HS-5 (cell line): ENCODE measurements around the gene AP4S1.
A peak's percentile ranks its signal among the peaks of the same experiment; 100 is the strongest.
"Not testable (repeated sequence)": the region's sequence is repeated elsewhere in the genome, so short reads cannot be mapped to it uniquely, and the experiment has no call there.

ENCODE experiments used
- DNase-seq: peaks from one replicate; pipeline ENCODE4 v3.0.0-alpha.2; 2012; ENCODE audit warnings: low read depth

Gene AP4S1

DNA sequence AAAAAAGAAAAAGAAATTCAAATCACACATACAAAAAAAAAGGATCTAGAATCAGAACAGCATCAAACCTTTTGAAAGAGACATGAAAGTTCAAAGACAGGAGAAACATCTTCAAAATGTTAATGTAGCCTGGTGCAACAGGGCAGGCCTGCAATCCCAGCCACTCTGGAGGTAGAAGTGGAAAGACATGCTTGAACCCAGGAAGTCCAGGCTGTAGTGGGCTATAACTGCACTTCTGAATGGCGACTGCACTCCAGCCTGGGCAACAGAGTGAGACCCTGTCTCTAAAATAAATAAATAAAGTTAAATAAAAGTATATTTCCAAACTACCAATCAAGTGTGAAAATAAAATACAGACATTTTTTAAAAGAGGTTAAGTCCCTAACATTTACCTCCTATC lies 18.7 kb upstream of the AP4S1 start:
- DNase-seq: no peak

GRCh38 chr14:31009836-31010574 lies 15.4 kb upstream of the AP4S1 start:
- no peak for DNase-seq

DNA sequence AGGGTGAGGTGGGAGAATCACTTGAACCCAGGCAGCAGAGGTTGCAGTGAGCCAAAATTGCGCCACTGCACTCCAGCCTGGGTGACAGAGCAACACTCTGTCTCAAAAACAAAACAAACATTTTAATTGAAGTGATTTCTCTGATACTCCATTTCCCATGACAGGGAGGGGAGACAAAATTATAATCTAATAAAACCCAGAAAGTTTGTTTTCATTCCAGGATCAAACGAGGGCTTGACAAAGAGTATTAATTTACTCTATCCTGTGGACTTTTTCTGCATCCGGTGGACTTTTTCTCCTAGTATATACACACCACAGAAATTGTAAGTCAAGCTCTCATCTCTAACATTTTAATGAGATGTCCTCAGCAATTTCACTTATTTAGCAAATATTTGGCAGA lies 14.5 kb upstream of the AP4S1 start:
- no peak for DNase-seq

DNA sequence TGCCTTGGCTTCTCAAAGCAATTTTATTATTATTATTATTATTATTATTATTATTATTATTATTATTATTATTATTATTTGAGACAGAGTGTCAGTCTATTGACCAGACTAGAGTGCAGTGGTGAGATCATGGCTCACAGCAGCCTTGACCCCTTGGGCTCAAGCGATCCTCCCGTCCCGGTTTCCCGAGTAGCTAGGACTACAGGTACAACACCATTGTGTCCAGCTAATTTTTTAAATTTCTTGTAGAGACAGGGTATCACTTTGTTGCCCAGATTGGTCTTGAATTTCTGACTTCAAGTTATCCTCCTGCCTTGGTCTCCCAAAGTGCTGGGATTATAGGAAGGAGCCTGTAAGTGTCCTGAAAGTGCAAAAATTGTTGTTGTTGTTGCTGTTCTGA lies 11.6 kb upstream of the AP4S1 start:
- no peak for DNase-seq

DNA sequence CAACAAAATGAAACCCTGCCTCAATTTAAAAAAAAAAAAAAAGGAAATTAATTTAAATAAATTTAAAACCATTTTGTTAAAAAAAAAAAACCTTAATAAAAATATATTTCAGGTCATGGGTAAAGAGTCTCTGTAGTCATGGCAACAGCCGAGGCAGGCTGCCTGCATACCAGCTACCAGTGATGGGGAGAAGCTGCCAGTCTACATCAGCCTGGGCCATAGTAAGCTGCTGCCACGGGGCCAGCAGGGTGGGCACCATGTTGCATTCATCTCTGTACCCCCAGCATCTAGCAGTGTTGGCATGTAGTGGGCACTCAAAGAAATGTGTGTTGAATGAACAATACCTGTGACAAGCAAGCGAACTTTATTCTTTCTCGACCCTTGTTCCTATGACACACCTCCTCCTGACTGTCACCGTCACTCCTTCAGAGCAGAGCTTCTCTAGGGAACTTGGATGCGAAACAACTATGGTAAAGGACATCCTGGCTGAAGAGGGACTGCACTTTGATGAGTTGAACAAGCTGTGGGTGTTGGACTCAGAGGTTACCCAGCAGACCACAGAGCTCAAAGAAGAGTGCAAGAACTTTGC lies 7.3 kb upstream of the AP4S1 start:
- no peak for DNase-seq

GRCh38 chr14:31020834-31021575 lies 4.4 kb upstream of the AP4S1 start:
- no peak for DNase-seq

- no peak for DNase-seq
Observed at GRCh38 chr14:31021576-31021949, 3.9 kb upstream of the AP4S1 start.

GRCh38 chr14:31022386-31022785 lies 3.1 kb upstream of the AP4S1 start:
- DNase-seq: no peak

GRCh38 chr14:31024010-31024480 lies 1.4 kb upstream of the AP4S1 start:
- DNase-seq: no peak

GRCh38 chr14:31024577-31025366 lies 677 bp upstream of the AP4S1 start:
- DNase-seq: no peak

GRCh38 chr14:31026077-31026449 lies 614 bp downstream of the AP4S1 start, which contains the start of gene STRN3:
Gene STRN3, minus strand, starts transcription at chr14:31026379. Its CDS starts 194 bp downstream, at chr14:31026185.
- no peak for DNase-seq

- peak; percentile 86 for DNase-seq
Observed at GRCh38 chr14:31026450-31027235, 1.2 kb downstream of the AP4S1 start.

GRCh38 chr14:31027847-31028246 lies 2.4 kb downstream of the AP4S1 start:
- DNase-seq: no peak

GRCh38 chr14:31029016-31029970 lies 3.8 kb downstream of the AP4S1 start:
- no peak for DNase-seq

- no peak for DNase-seq
Observed at GRCh38 chr14:31030469-31030868, 5.0 kb downstream of the AP4S1 start.

DNA sequence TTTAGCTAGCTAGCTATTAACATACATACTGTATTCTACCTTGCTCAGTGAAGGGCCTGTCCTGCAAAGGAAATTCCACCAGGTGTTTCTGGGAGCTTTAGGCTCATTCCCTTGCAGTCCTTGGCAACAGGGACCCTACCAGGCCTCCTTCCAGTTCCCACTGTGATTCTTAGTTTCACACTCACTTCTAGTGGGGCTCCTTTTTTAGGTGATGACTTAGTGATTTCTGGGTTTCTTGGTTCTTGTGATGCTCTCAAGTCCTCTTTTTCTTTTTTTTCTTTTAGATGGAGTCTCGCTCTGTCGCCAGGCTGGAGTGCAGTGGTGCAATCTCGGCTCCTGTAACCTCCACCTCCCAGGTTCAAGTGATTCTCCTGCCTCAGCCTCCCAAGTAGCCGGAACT lies 11.1 kb downstream of the AP4S1 start:
- DNase-seq: no peak

- DNase-seq: no peak
Observed at GRCh38 chr14:31037709-31038221, 12.3 kb downstream of the AP4S1 start.

DNA sequence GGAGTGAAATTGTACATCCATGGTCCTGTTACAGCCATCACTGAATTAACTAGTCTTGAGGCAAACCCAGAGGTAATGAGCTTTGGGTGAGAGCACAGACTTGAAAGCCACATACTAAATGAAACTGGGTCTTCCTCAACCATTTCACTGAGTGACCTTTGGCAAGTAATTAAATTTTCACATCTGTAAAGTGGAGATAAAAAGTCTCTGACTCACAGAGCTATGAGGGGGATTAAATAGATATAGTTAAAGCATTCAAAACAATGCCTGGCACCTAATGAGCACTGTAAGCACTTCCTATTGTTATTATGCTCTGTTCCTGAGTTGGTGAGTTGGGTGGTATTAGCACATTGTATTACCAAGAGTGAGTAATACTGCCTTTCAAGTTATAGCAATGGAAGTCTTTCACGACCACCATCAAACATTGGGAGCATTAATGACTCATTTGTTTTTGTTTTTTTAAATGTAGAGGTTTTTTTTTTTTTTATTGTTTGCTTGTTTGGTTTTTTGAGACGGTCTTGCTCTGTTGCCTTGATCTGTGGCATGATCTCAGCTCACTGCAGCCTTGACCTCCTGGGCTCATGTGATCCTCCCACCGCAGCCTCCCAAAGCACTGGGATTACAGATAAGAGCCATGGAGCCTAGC lies 13.2 kb downstream of the AP4S1 start:
- DNase-seq: no peak

DNA sequence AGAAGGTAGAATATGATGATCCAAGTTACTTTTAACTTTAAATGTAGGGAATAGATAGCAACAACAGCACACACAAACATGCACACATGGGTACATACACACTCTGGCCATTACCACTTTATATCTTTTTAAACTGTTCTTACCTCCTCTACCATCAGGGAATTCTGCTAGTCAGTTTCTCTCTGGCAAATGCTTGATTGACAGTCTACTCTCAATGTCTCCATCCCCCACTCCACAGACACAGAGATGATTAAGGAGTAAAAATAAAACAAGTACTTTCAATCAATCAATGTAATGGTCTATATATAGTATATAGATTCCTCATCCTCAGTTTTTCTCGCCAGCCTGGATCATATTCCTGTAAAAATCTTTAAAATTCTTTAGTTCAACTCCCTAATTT lies 16.9 kb downstream of the AP4S1 start:
- DNase-seq: no peak

- not testable (repeated sequence) for DNase-seq
Observed at GRCh38 chr14:31042893-31043292, 17.4 kb downstream of the AP4S1 start.
